Cardiac fibroblast (primary cell): ENCODE results near the gene TMEM43.
A peak's percentile ranks its signal among the peaks of the same experiment; 100 is the strongest.

ENCODE experiments used
- DNase-seq, 2 donors: peaks; one replicate each; pipeline versions ENCODE4 v3.0.0 to v3.0.0-alpha.2; 2010; ENCODE audit warnings: low read depth in 2 of 2
- H3K4me3 ChIP-seq, 2 donors: replicated peaks in 1 of 2; 1 replicate in 1 of 2; 2 replicates in 1 of 2; pipeline ENCODE4 v1.5.1; 2011; ENCODE audit warnings: low read depth in 2 of 2, low read length in 2 of 2, mild to moderate bottlenecking in 2 of 2, moderate library complexity in 1 of 2
- CTCF ChIP-seq: IDR thresholded peaks from one replicate; pipeline ENCODE4 v1.5.1; 2011; ENCODE audit warnings: low read depth, mild to moderate bottlenecking, low read length, inconsistent platforms

The TMEM43 gene

GRCh38 chr3:14166877-14167603 is 42.2 kb downstream of the TMEM43 start:
- no peak overlapping the region for H3K4me3 ChIP-seq
- no peak for TF ChIP-seq CTCF
- DNase-seq, result peak in 1 of 2 donors; percentile 43

GRCh38 chr3:14169435-14169834 is 44.6 kb downstream of the TMEM43 start:
- TF ChIP-seq CTCF, result no peak
- no peak for DNase-seq
- H3K4me3 ChIP-seq, result no peak overlapping the region

GRCh38 chr3:14169871-14170270 is 45.0 kb downstream of the TMEM43 start:
- H3K4me3 ChIP-seq, result no peak overlapping the region
- no peak for TF ChIP-seq CTCF
- peak in 1 of 2 donors; percentile 27 for DNase-seq

GRCh38 chr3:14170531-14171159 is 45.8 kb downstream of the TMEM43 start:
- no peak for TF ChIP-seq CTCF

GRCh38 chr3:14172496-14172895 is 47.6 kb downstream of the TMEM43 start:
- DNase-seq, result no peak
- TF ChIP-seq CTCF, result no peak
- no peak overlapping the region for H3K4me3 ChIP-seq

More at GRCh38 chr3:14170531-14171159, 45.8 kb downstream of the TMEM43 start:
- no peak overlapping the region for H3K4me3 ChIP-seq
- DNase-seq, result peak; percentile 10 to 82

GRCh38 chr3:14174483-14174882 is 49.6 kb downstream of the TMEM43 start:
- TF ChIP-seq CTCF, result no peak
- peak; percentile 18 to 42 for DNase-seq
- no peak overlapping the region for H3K4me3 ChIP-seq
